ENCODE data around the gene ERMAP.

Gene ERMAP

DNA sequence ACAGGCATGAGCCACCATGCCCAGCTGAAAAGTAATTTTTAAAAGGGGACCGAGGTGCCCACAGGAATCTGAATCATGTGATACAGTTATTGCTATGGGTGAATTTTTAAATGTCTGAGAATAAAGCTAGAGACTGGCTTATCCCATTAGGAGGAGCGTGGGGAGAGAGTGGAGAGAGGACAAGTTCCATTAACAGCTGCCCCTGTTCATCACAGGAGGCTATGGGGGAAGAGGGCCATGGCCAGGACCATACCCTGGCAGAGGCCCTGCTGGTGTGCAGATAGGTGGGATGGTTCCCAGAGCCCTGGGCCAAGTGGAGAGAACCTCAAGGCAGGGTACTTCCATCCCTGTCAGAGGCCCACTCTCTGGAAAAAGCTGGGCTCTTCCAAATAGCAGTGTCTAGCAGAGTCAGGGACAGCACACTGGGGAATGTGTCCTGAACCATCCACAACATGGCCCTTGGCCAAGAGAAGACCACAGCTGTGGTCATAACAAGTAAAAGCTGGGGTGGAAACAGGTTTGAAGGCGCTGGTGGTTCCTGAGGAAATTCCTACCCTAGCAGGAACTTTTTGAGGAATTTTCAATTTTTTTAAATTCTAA lies 15.8 kb downstream of the ERMAP start:
- TF ChIP-seq, protein P1, sequence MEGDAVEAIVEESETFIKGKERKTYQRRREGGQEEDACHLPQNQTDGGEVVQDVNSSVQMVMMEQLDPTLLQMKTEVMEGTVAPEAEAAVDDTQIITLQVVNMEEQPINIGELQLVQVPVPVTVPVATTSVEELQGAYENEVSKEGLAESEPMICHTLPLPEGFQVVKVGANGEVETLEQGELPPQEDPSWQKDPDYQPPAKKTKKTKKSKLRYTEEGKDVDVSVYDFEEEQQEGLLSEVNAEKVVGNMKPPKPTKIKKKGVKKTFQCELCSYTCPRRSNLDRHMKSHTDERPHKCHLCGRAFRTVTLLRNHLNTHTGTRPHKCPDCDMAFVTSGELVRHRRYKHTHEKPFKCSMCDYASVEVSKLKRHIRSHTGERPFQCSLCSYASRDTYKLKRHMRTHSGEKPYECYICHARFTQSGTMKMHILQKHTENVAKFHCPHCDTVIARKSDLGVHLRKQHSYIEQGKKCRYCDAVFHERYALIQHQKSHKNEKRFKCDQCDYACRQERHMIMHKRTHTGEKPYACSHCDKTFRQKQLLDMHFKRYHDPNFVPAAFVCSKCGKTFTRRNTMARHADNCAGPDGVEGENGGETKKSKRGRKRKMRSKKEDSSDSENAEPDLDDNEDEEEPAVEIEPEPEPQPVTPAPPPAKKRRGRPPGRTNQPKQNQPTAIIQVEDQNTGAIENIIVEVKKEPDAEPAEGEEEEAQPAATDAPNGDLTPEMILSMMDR (IDR thresholded peaks at IDR 0.05; ENCODE audit: low read depth, low read length) = no peak
- DNase-seq (ENCODE audit: low read depth in 2 of 2) = no peak
- no peak overlapping the region for H3K4me3 ChIP-seq (replicated peaks in 1 of 2; ENCODE audit: low read depth in 2 of 2, low read length in 2 of 2)

GRCh38 chr1:42833981-42834380 lies 17.1 kb downstream of the ERMAP start:
- TF ChIP-seq, protein P1 (IDR thresholded peaks at IDR 0.05; ENCODE audit: low read depth, low read length) = no peak
- no peak for DNase-seq (ENCODE audit: low read depth in 2 of 2)
- H3K4me3 ChIP-seq (replicated peaks in 1 of 2; ENCODE audit: low read depth in 2 of 2, low read length in 2 of 2) = no peak overlapping the region

GRCh38 chr1:42834803-42835202 lies 17.9 kb downstream of the ERMAP start:
- DNase-seq (ENCODE audit: low read depth in 2 of 2) = no peak
- TF ChIP-seq, protein P1 (IDR thresholded peaks at IDR 0.05; ENCODE audit: low read depth, low read length) = no peak

GRCh38 chr1:42835422-42835821 lies 18.5 kb downstream of the ERMAP start:
- TF ChIP-seq, protein P1 (IDR thresholded peaks at IDR 0.05; ENCODE audit: low read depth, low read length) = no peak
- no peak overlapping the region for H3K4me3 ChIP-seq (replicated peaks in 1 of 2; ENCODE audit: low read depth in 2 of 2, low read length in 2 of 2)
- no peak for DNase-seq (ENCODE audit: low read depth in 2 of 2)

More at GRCh38 chr1:42834803-42835202, 17.9 kb downstream of the ERMAP start:
- no peak overlapping the region for H3K4me3 ChIP-seq (replicated peaks in 1 of 2; ENCODE audit: low read depth in 2 of 2, low read length in 2 of 2)

GRCh38 chr1:42837709-42838108 lies 20.8 kb downstream of the ERMAP start:
- DNase-seq (ENCODE audit: low read depth in 2 of 2) = no peak
- no peak overlapping the region for H3K4me3 ChIP-seq (replicated peaks in 1 of 2; ENCODE audit: low read depth in 2 of 2, low read length in 2 of 2)
- TF ChIP-seq, protein P1 (IDR thresholded peaks at IDR 0.05; ENCODE audit: low read depth, low read length) = no peak

- no peak overlapping the region for H3K4me3 ChIP-seq (replicated peaks in 1 of 2; ENCODE audit: low read depth in 2 of 2, low read length in 2 of 2)
- no peak for DNase-seq (ENCODE audit: low read depth in 2 of 2)
- TF ChIP-seq, protein P1 (IDR thresholded peaks at IDR 0.05; ENCODE audit: low read depth, low read length) = no peak
Measured at GRCh38 chr1:42838482-42839190, 21.7 kb downstream of the ERMAP start.

Data from cardiac fibroblast (primary cell).